Measurements from ENCODE around the gene PXN.

The PXN gene

GRCh38 chr12:120265473-120266179 is at the start of gene PXN:
PXN (minus strand) TSS chr12:120265730; CDS start chr12:120265629, 101 bp downstream.
- peak; percentile 83 for DNase-seq (ENCODE audit: low spot score)

- DNase-seq (ENCODE audit: low spot score), result peak; percentile 46
Measured at GRCh38 chr12:120314220-120314619, 48.7 kb upstream of the PXN start.

- DNase-seq (ENCODE audit: low spot score), result peak; percentile 98
Measured at GRCh38 chr12:120301962-120302815, 36.7 kb upstream of the PXN start, which contains the start of gene SIRT4. SIRT4 (plus strand) TSS chr12:120302321; CDS start chr12:120303562, 1,241 bp downstream.

GRCh38 chr12:120292661-120293531 is 27.4 kb upstream of the PXN start, which contains the start of gene RNU4-1:
RNU4-1 (minus strand) TSS chr12:120293237.
- peak; percentile 99 for DNase-seq (ENCODE audit: low spot score)

- DNase-seq (ENCODE audit: low spot score), result no peak
Measured at GRCh38 chr12:120292411-120292660, 26.8 kb upstream of the PXN start.

- no peak for DNase-seq (ENCODE audit: low spot score)
Measured at GRCh38 chr12:120290609-120291305, 25.2 kb upstream of the PXN start.

- no peak for DNase-seq (ENCODE audit: low spot score)
Measured at GRCh38 chr12:120287491-120287890, 22.0 kb upstream of the PXN start.

GRCh38 chr12:120286768-120287490 is 21.4 kb upstream of the PXN start:
- DNase-seq (ENCODE audit: low spot score), result no peak

GRCh38 chr12:120284381-120284780 is 18.9 kb upstream of the PXN start:
- no peak for DNase-seq (ENCODE audit: low spot score)

- DNase-seq (ENCODE audit: low spot score), result no peak
Measured at GRCh38 chr12:120283318-120283717, 17.8 kb upstream of the PXN start.

GRCh38 chr12:120278137-120279069 is 12.9 kb upstream of the PXN start:
- no peak for DNase-seq (ENCODE audit: low spot score)

GRCh38 chr12:120276734-120277133 is 11.2 kb upstream of the PXN start:
- no peak for DNase-seq (ENCODE audit: low spot score)

GRCh38 chr12:120267736-120268135 is 2.2 kb upstream of the PXN start:
- DNase-seq (ENCODE audit: low spot score), result no peak

- no peak for DNase-seq (ENCODE audit: low spot score)
Measured at GRCh38 chr12:120266180-120266870, 795 bp upstream of the PXN start.

- DNase-seq (ENCODE audit: low spot score), result no peak
Measured at GRCh38 chr12:120264904-120265472, 542 bp downstream of the PXN start.

- no peak for DNase-seq (ENCODE audit: low spot score)
Measured at GRCh38 chr12:120264086-120264903, 1.2 kb downstream of the PXN start.

GRCh38 chr12:120263748-120264085 is 1.8 kb downstream of the PXN start:
- DNase-seq (ENCODE audit: low spot score), result no peak
